Measurements from ENCODE around the gene C1orf141.
A peak's percentile ranks its signal among the peaks of the same experiment; 100 is the strongest.
"Not testable (repeated sequence)": the region's sequence is repeated elsewhere in the genome, so short reads cannot be mapped to it uniquely, and the experiment has no call there.

C1orf141 gene

GRCh38 chr1:67085326-67085725, 49.4 kb downstream of the C1orf141 start:
- DNase-seq (ENCODE audit: low read depth in 2 of 2), result no peak

- no peak for DNase-seq (ENCODE audit: low read depth in 2 of 2)
Measured at GRCh38 chr1:67084765-67085318, 49.9 kb downstream of the C1orf141 start.

GRCh38 chr1:67078291-67078690, 56.5 kb downstream of the C1orf141 start:
- no peak for DNase-seq (ENCODE audit: low read depth in 2 of 2)

- DNase-seq (ENCODE audit: low read depth in 2 of 2), result no peak
Measured at GRCh38 chr1:67077593-67077992, 57.2 kb downstream of the C1orf141 start.

DNA sequence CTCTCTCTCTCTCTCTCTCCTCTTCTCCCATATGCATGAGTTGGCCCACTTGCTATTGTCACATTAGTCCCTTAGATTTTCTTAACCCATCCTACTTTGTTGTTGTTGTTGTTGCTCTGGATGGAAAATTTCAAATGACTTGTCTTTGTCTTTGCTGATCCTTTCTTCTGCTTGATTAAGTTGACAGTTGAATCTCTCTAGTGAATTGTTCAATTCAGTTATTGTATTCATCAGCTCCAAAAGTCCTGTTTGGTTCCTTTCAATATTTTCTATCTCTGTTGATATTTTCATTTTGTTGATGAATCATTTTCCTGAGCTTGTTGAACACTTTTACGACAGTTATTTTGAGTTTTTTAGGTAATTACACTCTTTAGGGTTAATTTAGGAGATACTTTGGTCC, 62.0 kb downstream of the C1orf141 start:
- DNase-seq (ENCODE audit: low read depth in 2 of 2), result no peak

DNA sequence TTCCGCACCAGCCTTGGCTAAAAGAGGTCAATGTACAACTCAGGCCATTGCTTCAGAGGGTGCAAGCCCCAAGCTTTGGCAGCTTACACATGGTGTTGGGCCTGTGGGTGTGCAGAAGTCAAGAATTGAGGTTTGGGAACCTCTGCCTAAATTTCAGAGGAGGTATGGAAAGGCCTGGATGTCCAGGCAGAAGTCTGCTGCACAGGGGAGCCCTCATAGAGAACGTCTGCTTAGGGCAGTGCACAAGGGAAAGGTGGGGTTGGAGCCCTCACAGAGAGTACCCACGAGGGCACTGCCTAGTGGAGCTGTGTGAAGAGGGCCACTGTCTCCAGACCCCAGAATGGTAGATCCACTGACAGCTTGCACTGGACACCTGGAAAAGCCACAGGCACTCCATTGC, 67.1 kb downstream of the C1orf141 start:
- DNase-seq (ENCODE audit: low read depth in 2 of 2), result not testable (repeated sequence)

DNA sequence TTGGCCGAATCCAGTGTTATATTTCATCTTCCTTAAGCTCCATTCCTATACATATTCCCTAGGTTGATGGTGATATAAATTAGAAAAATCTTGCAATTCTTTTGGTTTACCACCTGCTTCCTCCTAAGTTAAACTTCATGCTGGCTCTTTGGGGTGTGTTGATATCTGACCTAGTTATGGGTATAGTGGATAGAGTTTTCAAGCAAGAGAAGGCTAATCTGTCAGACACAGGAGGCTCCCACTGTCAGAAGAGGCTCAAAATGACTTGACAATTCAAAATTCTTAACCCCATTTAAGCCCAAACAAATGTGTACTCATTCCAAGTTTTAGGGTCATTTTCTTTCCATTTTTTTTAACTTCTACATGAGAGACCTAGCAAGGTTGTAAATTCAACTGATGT, 72.4 kb downstream of the C1orf141 start:
- DNase-seq (ENCODE audit: low read depth in 2 of 2), result no peak

- no peak for DNase-seq (ENCODE audit: low read depth in 2 of 2)
Measured at GRCh38 chr1:67061266-67061665, 73.5 kb downstream of the C1orf141 start.

GRCh38 chr1:67060811-67061218, 74.0 kb downstream of the C1orf141 start:
- no peak for DNase-seq (ENCODE audit: low read depth in 2 of 2)

- DNase-seq (ENCODE audit: low read depth in 2 of 2), result no peak
Measured at GRCh38 chr1:67059346-67059745, 75.4 kb downstream of the C1orf141 start.

DNA sequence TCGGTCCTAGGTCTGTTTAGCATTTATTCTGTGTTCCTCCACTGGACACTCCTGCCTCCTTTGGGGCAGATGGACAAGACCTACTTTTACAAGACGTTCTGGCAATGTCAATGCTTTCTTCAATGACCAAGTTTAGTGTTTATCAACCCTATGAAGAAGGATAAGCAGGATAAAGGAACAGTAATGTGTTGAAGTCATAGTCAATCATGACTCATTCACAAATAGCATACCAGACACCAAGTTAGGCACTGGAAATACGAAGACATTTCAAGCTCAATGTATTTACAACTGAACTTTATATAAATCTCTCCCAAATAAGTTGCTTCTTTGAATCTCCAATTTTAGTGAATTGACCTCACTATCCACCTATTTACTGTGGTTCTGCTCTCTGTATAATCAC, 76.0 kb downstream of the C1orf141 start:
- DNase-seq (ENCODE audit: low read depth in 2 of 2), result no peak

DNA sequence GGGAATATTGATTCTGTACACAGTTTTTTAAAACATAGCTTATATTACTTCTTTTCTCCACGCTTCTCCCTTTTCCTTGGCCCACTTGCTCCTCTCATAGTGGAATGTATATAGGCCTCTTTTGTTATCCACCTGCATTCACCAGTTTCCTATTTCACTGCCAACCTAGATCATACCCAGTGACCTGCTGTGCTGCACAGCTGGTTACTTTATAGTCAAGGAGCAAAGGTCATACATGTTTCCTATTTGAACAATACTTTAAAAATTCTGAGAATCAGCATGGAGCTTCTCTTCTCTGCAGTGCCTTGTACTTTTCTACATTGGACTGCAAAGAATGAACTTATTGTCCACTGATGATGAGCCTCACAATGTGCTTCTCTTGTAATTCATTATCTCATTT, 76.5 kb downstream of the C1orf141 start:
- no peak for DNase-seq (ENCODE audit: low read depth in 2 of 2)

DNA sequence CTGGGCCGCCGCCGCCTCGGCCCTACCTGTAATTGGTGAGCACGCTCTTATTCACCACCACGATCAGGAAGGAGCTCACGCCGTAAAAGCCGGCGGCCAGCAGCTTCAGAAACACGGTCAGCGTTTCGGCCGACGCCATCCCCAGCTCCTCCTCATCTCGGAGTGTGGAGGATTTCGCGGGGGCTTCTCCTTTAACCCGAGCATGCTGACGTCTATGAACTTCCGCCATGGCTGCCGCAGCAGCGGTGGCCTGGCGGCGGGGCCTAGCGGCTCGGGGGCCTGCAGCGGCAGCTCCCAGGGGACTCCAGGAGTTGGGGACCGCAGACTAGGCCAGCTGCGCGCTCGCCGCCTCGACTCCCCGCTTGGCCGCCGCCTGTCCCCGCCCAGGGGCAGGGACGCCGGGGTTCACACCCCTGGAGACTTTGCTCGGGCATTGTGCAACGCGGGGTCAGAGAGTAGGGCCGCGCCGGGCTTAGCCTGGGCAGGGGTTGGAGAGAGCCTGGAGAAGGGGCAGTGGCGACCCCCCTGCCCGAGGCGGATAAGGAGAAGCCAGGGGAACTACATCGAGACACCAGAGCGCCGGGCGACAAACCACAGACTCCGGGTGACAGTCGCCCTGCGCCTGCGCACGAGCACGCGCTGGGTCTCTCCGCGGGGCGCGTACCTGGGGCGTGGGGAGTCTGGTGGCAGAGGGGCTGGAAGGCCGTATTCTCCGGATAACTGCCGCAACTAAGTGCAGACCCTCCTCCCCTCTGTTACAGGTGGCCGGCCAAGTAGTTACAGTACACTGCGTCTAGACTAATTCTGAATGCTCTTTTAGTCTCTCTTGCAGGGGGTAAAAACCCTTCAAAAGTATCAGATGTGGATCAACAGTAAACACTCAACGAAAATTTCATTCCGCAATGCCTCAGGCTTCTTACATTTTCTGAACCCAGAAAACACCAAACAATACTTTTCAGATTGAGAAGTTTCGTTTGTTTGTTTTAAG, 80.7 kb downstream of the C1orf141 start, which contains the start of gene SLC35D1:
SLC35D1 (minus strand) TSS at position 364 of the 988 bp plus-strand sequence; CDS start at position 229, 135 bp downstream.
- peak; percentile 62 to 66 for DNase-seq (ENCODE audit: low read depth in 2 of 2)

DNA sequence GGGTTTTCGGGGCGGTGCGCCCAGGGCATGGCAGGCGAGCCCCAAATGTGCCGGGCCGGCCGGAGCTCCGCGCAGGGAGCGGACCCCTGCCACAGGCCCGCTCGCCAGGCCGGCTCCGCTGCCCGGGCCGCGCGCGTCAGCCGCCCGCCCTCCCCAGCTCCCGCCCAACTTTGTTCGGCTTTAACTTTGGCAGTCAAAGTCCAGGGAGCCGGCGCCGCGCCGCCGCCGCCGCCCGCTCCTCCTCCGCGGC, 81.3 kb downstream of the C1orf141 start:
- DNase-seq (ENCODE audit: low read depth in 2 of 2), result peak in 1 of 2 donors; percentile 14

GRCh38 chr1:67052741-67053534, 81.8 kb downstream of the C1orf141 start:
- DNase-seq (ENCODE audit: low read depth in 2 of 2), result peak; percentile 1 to 3

DNA sequence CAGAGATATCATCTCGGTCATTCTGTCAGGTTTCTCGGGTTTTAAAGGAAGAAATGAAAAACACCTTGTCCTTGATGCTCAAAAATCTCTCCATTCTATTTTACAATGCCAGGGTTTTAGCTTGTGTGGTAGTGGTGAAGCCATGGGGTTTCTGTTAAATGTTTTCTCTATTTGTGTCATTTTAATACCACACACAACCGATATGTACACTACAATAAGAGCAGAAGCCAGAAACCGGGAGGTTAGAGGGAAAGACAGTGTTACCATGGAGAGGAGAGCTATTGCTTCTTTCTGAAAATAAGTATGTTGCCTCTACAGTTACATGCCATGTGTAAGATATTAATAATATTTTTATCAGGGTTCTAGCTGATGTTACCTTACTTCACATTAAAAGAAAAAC, 83.6 kb downstream of the C1orf141 start:
- no peak for DNase-seq (ENCODE audit: low read depth in 2 of 2)

- DNase-seq (ENCODE audit: low read depth in 2 of 2), result no peak
Measured at GRCh38 chr1:67044631-67045270, 90.0 kb downstream of the C1orf141 start.

- DNase-seq (ENCODE audit: low read depth in 2 of 2), result no peak
Measured at GRCh38 chr1:67043366-67043765, 91.4 kb downstream of the C1orf141 start.
